HG02763 (cell line): Measurements from ENCODE around the gene PSMB1.
"Not testable (repeated sequence)": the region's sequence is repeated elsewhere in the genome, so short reads cannot be mapped to it uniquely, and the experiment has no call there.

ENCODE experiments used
- ATAC-seq: cut with Tn5 transposase; IDR thresholded peaks from one replicate; pipeline ENCODE4 v1.9.1; 2021; ENCODE audit warnings: mild to moderate bottlenecking, moderate library complexity; ENCODE audit not compliant: unreplicated experiment

PSMB1 gene

GRCh38 chr6:170504479-170504878, 48.6 kb downstream of the PSMB1 start:
- ATAC-seq: no peak

DNA sequence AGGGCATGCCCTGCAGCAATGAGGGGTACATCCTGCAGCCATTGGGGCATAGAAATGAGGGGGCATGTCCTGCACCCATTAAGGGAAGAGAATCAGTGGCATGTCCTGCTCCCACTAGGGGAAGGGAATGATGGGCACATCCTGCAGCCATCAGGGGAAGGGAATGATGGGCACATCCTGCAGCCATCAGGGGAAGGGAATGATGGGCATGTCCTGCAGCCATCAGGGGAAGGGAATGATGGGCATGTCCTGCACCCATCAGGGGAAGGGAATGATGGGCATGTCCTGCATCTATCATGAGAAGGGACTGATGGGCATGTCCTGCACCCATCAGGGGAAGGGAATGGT, 49.7 kb downstream of the PSMB1 start:
- ATAC-seq: no peak

- not testable (repeated sequence) for ATAC-seq
Measured at GRCh38 chr6:170502733-170503413, 50.2 kb downstream of the PSMB1 start.

- ATAC-seq: not testable (repeated sequence)
Measured at GRCh38 chr6:170502268-170502667, 50.8 kb downstream of the PSMB1 start.

DNA sequence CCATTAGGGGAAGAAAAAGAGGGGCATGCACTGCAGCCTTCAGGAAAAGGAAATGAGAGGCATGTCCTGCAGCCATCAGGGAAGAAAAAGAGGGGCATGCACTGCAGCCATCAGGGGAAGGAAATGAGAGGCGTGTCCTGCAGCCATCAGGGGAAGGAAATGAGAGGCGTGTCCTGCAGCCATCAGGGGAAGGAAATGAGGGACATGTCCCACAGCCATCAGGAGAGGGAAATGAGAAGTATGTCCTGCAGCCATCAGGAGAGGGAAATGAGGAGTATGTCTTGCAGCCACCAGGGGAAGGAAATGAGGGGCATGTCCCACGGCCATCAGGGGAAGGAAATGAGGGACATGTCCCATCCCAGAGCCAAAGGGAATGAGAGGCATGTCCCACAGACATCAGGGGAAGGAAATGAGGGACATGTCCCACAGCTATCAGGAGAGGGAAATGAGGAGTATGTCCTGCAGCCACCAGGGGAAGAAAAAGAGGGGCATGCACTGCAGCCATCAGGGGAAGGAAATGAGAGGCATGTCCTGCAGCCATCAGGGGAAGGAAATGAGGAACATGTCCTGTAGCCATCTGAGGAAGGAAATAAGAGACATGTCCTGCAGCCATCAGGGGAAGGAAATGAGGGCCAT, 52.0 kb downstream of the PSMB1 start:
- no peak for ATAC-seq

DNA sequence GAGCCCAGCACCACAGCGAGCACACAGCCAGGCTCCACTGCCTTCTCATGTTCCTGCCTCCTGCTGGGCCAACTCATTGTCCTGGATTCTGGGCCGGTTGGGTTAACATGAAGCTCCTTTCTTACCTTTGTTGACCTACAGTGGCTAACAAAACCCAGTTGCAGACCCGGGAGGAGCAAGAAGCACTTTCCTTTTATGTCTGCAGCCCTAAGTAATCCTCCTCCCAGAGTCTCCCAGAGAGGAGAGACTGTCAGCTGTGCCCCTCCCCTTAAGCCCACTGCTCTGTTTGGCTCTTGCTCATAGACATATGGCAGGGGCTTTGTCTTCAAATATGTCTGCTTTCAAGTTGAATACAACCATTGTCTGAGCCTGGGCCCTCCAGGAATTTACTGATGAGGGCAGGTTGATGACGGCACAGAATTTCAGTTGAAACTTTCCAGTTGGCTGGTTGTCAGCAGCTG, 55.2 kb downstream of the PSMB1 start:
- ATAC-seq: no peak

GRCh38 chr6:170493354-170493753, 59.8 kb downstream of the PSMB1 start:
- ATAC-seq: no peak

DNA sequence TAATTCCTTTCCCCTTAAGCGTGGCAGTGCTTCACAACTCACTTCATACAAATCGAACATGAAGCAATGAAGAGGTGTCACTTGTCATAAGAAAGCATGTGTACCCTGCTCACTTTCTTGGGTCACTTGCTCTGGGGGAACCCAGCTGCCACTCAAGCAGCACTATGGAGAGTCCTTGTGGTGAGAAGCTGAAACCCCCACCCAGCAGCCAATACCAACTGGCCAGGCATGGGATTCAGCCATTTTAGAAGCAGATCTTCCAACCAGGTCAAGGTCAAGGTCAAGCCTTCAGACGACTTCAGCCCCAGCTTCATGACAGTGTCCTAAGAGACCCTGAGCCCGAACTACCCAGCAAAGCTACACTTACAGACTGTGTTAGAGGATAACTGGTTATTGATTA, 62.8 kb downstream of the PSMB1 start:
- ATAC-seq: no peak

DNA sequence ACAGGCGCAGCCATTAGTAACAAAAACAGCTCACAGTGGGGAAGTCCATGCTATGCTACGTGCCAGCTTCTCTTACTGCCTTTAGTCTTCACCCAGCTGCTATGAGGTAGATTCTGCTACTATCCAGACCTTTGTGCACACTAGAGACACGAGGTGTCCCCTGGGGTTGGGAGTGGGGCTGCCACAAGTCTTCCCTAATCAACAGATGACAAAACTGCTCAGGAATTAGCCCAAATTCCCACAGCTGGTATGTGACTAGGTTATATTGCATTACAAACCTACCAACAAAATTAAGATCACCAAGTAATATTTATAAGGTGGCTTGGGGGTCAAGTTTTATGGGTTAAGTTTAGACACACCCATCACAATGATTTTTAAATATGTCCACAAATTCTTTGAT, 63.3 kb downstream of the PSMB1 start:
- no peak for ATAC-seq

- no peak for ATAC-seq
Measured at GRCh38 chr6:170487707-170488329, 65.3 kb downstream of the PSMB1 start.

DNA sequence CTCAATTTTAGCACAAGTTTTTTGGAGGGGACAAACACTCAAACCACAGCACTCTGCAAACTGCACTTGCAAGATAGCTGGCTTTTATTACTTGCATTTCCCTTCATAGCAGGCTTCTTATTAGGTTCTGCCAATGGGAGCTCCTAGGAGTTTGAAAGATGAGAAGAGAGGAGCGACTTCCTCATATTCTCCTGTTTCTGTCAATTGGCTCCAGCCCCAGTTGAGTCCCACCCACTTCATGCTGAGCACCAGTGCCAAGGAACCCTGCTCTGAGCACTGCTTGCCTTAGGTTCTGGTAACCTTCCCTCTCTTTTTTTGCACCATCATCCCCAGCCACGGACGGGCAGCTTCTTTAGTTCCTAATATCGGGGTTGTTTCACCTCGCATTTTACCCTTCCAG, 67.9 kb downstream of the PSMB1 start:
- ATAC-seq: no peak
